T-cell (primary cell): ENCODE measurements around the gene TPCN1. TPM values are rescaled to one million over a fixed set of nuclear protein-coding genes. Genes with fewer than 3 reads are reported as not detected.

Experiments
- ATAC-seq, 4 experiments: fragments of 200-7000 bp in 3 of 4; fragments of 150-1000 bp in 1 of 4; cut with Tn5 transposase; replicated peaks in 1 of 4; 1 replicate in 3 of 4; 2 replicates in 1 of 4; pipeline ENCODE4 v1.10.0; 2021; ENCODE audit warnings: moderate library complexity in 3 of 4, mild to moderate bottlenecking in 2 of 4, moderate number of reproducible peaks in 1 of 4
- CTCF ChIA-PET, 2 donors: fragments of 300-600 bp; sonication (Branson Sonifier 250); formaldehyde crosslinking; loops; one replicate each; lab custom pipeline; 2022; ENCODE audit warnings: antibody characterized with exemption in 2 of 2; lab: Charles Lee
- POLR2A ChIA-PET, 2 donors: fragments of 300-600 bp; sonication (Branson Sonifier 250); formaldehyde crosslinking; loops; one replicate each; lab custom pipeline; 2022; ENCODE audit warnings: antibody characterized with exemption in 2 of 2; lab: Charles Lee
- DNase-seq, 35 experiments: peaks; one replicate each; pipeline versions ENCODE4 v3.0.0 to v3.0.0-alpha.2; 2013 to 2023
- H3K27ac ChIP-seq: one replicate; pipeline ENCODE4 v1.5.1; 2013; ENCODE audit warnings: low read length
- H3K27me3 ChIP-seq, 2 experiments: replicated peaks in 1 of 2; 1 replicate in 1 of 2; 2 replicates in 1 of 2; pipeline versions ENCODE4 v1.6.1 to v1.7.0; 2013; ENCODE audit warnings: low read length in 1 of 2, mixed read lengths in 1 of 2; ENCODE audit not compliant: control insufficient read depth in 2 of 2, insufficient read depth in 2 of 2; ENCODE audit errors: extremely low read depth in 1 of 2
- H3K36me3 ChIP-seq, 2 donors: 1 replicate in 1 of 2; 2 replicates in 1 of 2; pipeline versions ENCODE4 v1.6.1 to v1.7.0; 2013; ENCODE audit warnings: low read length in 1 of 2; ENCODE audit not compliant: control insufficient read depth in 2 of 2, insufficient read depth in 1 of 2; ENCODE audit errors: extremely low read depth in 1 of 2
- H3K4me1 ChIP-seq, 2 experiments: 1 replicate in 1 of 2; 2 replicates in 1 of 2; pipeline versions ENCODE4 v1.6.1 to v1.7.0; 2013; ENCODE audit warnings: low read length in 2 of 2, mixed read lengths in 1 of 2; ENCODE audit not compliant: insufficient read depth in 2 of 2, control insufficient read depth in 1 of 2; ENCODE audit errors: extremely low read depth in 1 of 2
- H3K4me3 ChIP-seq, 2 donors: 1 replicate in 1 of 2; 2 replicates in 1 of 2; pipeline versions ENCODE4 v1.5.1 to v1.7.0; 2013; ENCODE audit warnings: mild to moderate bottlenecking in 2 of 2, low read length in 1 of 2, moderate library complexity in 1 of 2; ENCODE audit not compliant: control insufficient read depth in 1 of 2; ENCODE audit errors: extremely low read depth in 1 of 2
- H3K9me3 ChIP-seq: 2 replicates; pipeline ENCODE4 v1.7.0; 2013
- H3K27ac Mint-ChIP-seq, 2 donors: one replicate each; pipeline ENCODE4 v1.8.0; 2020 to 2021; ENCODE audit warnings: mild to moderate bottlenecking in 2 of 2, mixed read lengths in 2 of 2
- H3K27me3 Mint-ChIP-seq, 2 donors: one replicate each; pipeline ENCODE4 v1.8.0; 2021 to 2022; ENCODE audit warnings: mixed read lengths in 2 of 2
- H3K36me3 Mint-ChIP-seq: one replicate; pipeline ENCODE4 v1.8.0; 2021; ENCODE audit warnings: mixed read lengths
- H3K4me1 Mint-ChIP-seq, 3 donors: one replicate each; pipeline ENCODE4 v1.8.0; 2020 to 2022; ENCODE audit warnings: mixed read lengths in 3 of 3, mild to moderate bottlenecking in 1 of 3
- H3K4me3 Mint-ChIP-seq, 3 donors: one replicate each; pipeline ENCODE4 v1.8.0; 2020 to 2022; ENCODE audit warnings: mild to moderate bottlenecking in 3 of 3, mixed read lengths in 3 of 3, moderate library complexity in 3 of 3
- H3K9me3 Mint-ChIP-seq, 3 donors: one replicate each; pipeline ENCODE4 v1.8.0; 2020 to 2022; ENCODE audit warnings: mixed read lengths in 3 of 3
- WGBS: methylation state at CpG from one replicate; pipeline ENCODE4 v1.1.5; 2013; ENCODE audit warnings: missing lambda C conversion rate; ENCODE audit not compliant: insufficient coverage; 5-methylcytosine and 5-hydroxymethylcytosine counted together
- total RNA-seq, 35 experiments: library from RNA in 6 of 35; stranded (reverse) in 6 of 35; fragments of 120-200 nt in 1 of 35; gene quantifications; one replicate each; pipeline versions ENCODE4 v1.2.1 to v1.2.4 and lab custom pipeline; 2013 to 2026

TPCN1 gene
- total RNA-seq, 5 donors from 2014 or later (not counting 1 experiment from before 2014, with no cell fraction given): 58.8 to 81.6 (median 73.5) TPM

- Histone ChIP-seq H3K9me3 (no peaks in the 10 kb centered on the region), H3K36me3 (peaks cover 5 to 28% of the 10 kb centered on the region in 2 donors), H3K4me1 (peaks cover 0 to 2% of the 10 kb centered on the region in 2 experiments), H3K27me3 (no peaks in the 10 kb centered on the region), H3K27ac (no peak overlapping the region), H3K4me3 (no peak overlapping the region)
- Mint-ChIP-seq H3K9me3 (no peaks in the 10 kb centered on the region), H3K4me3 (no peak overlapping the region), H3K36me3 (peaks cover 45% of the 10 kb centered on the region), H3K4me1 (peaks cover 24 to 47% (median 26%) of the 10 kb centered on the region in 3 donors), H3K27ac (peak overlapping the region; percentile 12 to 34), H3K27me3 (no peaks in the 10 kb centered on the region)
- no peak for ATAC-seq
- WGBS: 84% methylated on average over 7 of the region's 14 CpGs
- ChIA-PET POLR2A (no interaction called here), CTCF (no interaction called here)
- DNase-seq: no peak
Observed at GRCh38 chr12:113241191-113242025, 20.1 kb downstream of the TPCN1 start.

- WGBS: 88% methylated on average over 5 of the region's 11 CpGs
- Histone ChIP-seq H3K4me3 (no peak overlapping the region), H3K9me3 (no peaks in the 10 kb centered on the region), H3K4me1 (peaks cover 0 to 2% of the 10 kb centered on the region in 2 experiments), H3K27ac (no peak overlapping the region), H3K36me3 (peaks cover 10 to 33% of the 10 kb centered on the region in 2 donors), H3K27me3 (no peaks in the 10 kb centered on the region)
- Mint-ChIP-seq H3K27me3 (no peaks in the 10 kb centered on the region), H3K36me3 (peaks cover 47% of the 10 kb centered on the region), H3K9me3 (no peaks in the 10 kb centered on the region), H3K4me1 (peaks cover 18 to 42% (median 26%) of the 10 kb centered on the region in 3 donors), H3K27ac (no peak overlapping the region), H3K4me3 (no peak overlapping the region)
- ATAC-seq: no peak
- ChIA-PET POLR2A (no interaction called here), CTCF (no interaction called here)
- DNase-seq: no peak
Observed at GRCh38 chr12:113242026-113242418, 20.8 kb downstream of the TPCN1 start.

- no peak for ATAC-seq
- H3K36me3 Mint-ChIP-seq: peaks cover 47% of the 10 kb centered on the region
- H3K4me3 Mint-ChIP-seq: no peak overlapping the region
- no peak overlapping the region for H3K27ac Mint-ChIP-seq
- Histone ChIP-seq H3K36me3 (peaks cover 10 to 36% of the 10 kb centered on the region in 2 donors), H3K4me1 (peaks cover 0 to 2% of the 10 kb centered on the region in 2 experiments), H3K9me3 (no peaks in the 10 kb centered on the region), H3K27ac (no peak overlapping the region), H3K27me3 (no peaks in the 10 kb centered on the region), H3K4me3 (no peak overlapping the region)
- 86% methylated on average over 4 of the region's 8 CpGs for WGBS
- H3K9me3 Mint-ChIP-seq: no peaks in the 10 kb centered on the region
- peaks cover 18 to 41% (median 26%) of the 10 kb centered on the region in 3 donors for H3K4me1 Mint-ChIP-seq
- ChIA-PET POLR2A (no interaction called here), CTCF (interaction anchor here in 1 of 2 donors (0.6 kb wide), 1 partner anchor 45 kb away, joined by 3 read pairs; no protein-coding TSS in a partner anchor)
- DNase-seq: no peak
- H3K27me3 Mint-ChIP-seq: no peaks in the 10 kb centered on the region
Observed at GRCh38 chr12:113242560-113242959, 21.3 kb downstream of the TPCN1 start.

- Histone ChIP-seq H3K36me3 (peaks cover 10 to 31% of the 10 kb centered on the region in 2 donors), H3K27me3 (no peaks in the 10 kb centered on the region), H3K4me1 (peaks cover 0 to 2% of the 10 kb centered on the region in 2 experiments), H3K27ac (no peak overlapping the region), H3K9me3 (no peaks in the 10 kb centered on the region), H3K4me3 (no peak overlapping the region)
- ChIA-PET CTCF (no interaction called here), POLR2A (interaction anchor here in 1 of 2 donors (0.6 kb wide), 1 partner anchor 562 kb away, joined by 3 read pairs; no protein-coding TSS in a partner anchor)
- no peak for ATAC-seq
- 83% methylated on average over 3 of the region's 5 CpGs for WGBS
- Mint-ChIP-seq H3K4me1 (peaks cover 18 to 38% (median 26%) of the 10 kb centered on the region in 3 donors), H3K9me3 (no peaks in the 10 kb centered on the region), H3K27me3 (no peaks in the 10 kb centered on the region), H3K27ac (peak overlapping the region in 1 of 2 donors; percentile 68), H3K4me3 (peak overlapping the region in 2 of 3 donors; percentile 3 to 72), H3K36me3 (peaks cover 58% of the 10 kb centered on the region)
- DNase-seq: no peak
Observed at GRCh38 chr12:113244047-113244460, 22.8 kb downstream of the TPCN1 start.

GRCh38 chr12:113244478-113244958, 23.3 kb downstream of the TPCN1 start:
- Histone ChIP-seq H3K27ac (no peak overlapping the region), H3K4me1 (peaks cover 0 to 2% of the 10 kb centered on the region in 2 experiments), H3K4me3 (no peak overlapping the region), H3K27me3 (no peaks in the 10 kb centered on the region), H3K36me3 (peaks cover 10 to 33% of the 10 kb centered on the region in 2 donors), H3K9me3 (no peaks in the 10 kb centered on the region)
- Mint-ChIP-seq H3K36me3 (peaks cover 54% of the 10 kb centered on the region), H3K27ac (peak overlapping the region; percentile 36 to 39), H3K27me3 (no peaks in the 10 kb centered on the region), H3K4me1 (peaks cover 18 to 35% (median 22%) of the 10 kb centered on the region in 3 donors), H3K9me3 (no peaks in the 10 kb centered on the region), H3K4me3 (peak overlapping the region in 2 of 3 donors; percentile 3 to 72)
- ATAC-seq (no peak), DNase-seq (no peak)
- 94% methylated on average over 15 of the region's 16 CpGs for WGBS
- POLR2A ChIA-PET: no interaction called here
- CTCF ChIA-PET: no interaction called here

GRCh38 chr12:113245695-113246477, 24.6 kb downstream of the TPCN1 start:
- no peak for DNase-seq
- Mint-ChIP-seq H3K36me3 (peaks cover 44% of the 10 kb centered on the region), H3K4me3 (no peak overlapping the region), H3K4me1 (peaks cover 8 to 25% (median 14%) of the 10 kb centered on the region in 3 donors), H3K27me3 (no peaks in the 10 kb centered on the region), H3K27ac (no peak overlapping the region), H3K9me3 (no peaks in the 10 kb centered on the region)
- Histone ChIP-seq H3K36me3 (peaks cover 10 to 33% of the 10 kb centered on the region in 2 donors), H3K27ac (no peak overlapping the region), H3K27me3 (no peaks in the 10 kb centered on the region), H3K9me3 (no peaks in the 10 kb centered on the region), H3K4me1 (peaks cover 0 to 2% of the 10 kb centered on the region in 2 experiments), H3K4me3 (no peak overlapping the region)
- ChIA-PET CTCF (no interaction called here), POLR2A (no interaction called here)
- 85% methylated on average over 14 of the region's 19 CpGs for WGBS
- ATAC-seq: no peak
